ENCODE measurements around the gene RPH3AL.

DNA sequence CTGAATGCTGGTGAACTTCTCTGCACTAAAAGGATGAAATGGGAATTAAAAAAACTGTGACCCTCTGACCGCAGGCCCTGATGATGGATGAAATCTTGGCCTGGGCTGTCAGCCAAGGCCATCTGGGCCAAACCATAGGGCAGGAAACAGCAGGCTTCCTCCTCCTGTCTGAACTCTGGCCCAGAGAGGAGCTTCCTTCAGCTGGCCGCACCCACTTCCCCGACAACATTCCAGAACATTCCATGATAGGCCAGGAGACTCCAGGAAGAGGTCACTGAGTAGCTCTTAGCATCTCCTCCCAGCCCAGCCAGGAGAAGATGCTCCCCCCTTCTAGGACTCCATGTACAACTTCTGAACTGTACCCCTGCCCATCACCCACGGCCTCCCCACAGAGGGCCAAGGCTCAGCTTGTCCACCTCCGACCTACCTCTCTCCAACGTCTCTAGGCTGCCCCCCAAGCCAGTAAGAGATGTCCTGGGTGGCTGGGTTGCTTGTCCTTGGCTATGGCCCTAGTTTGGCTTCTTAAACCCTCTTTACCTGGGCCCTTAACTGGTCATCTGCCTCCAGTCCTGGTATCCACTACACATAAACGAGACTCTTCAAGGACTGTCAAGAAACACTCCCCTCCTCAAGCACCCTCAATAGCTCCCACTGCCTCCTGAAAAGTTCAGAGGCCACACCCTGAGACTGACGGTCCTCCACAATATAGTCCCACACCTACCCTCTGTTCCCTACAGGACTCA, 1.7 kb downstream of the RPH3AL start:
- TF ChIP-seq, protein P1, sequence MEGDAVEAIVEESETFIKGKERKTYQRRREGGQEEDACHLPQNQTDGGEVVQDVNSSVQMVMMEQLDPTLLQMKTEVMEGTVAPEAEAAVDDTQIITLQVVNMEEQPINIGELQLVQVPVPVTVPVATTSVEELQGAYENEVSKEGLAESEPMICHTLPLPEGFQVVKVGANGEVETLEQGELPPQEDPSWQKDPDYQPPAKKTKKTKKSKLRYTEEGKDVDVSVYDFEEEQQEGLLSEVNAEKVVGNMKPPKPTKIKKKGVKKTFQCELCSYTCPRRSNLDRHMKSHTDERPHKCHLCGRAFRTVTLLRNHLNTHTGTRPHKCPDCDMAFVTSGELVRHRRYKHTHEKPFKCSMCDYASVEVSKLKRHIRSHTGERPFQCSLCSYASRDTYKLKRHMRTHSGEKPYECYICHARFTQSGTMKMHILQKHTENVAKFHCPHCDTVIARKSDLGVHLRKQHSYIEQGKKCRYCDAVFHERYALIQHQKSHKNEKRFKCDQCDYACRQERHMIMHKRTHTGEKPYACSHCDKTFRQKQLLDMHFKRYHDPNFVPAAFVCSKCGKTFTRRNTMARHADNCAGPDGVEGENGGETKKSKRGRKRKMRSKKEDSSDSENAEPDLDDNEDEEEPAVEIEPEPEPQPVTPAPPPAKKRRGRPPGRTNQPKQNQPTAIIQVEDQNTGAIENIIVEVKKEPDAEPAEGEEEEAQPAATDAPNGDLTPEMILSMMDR (IDR thresholded peaks at IDR 0.05; ENCODE audit: poor library complexity, severe bottlenecking), result no peak
- no peak for TF ChIP-seq POLR2AphosphoS5 (IDR thresholded peaks at IDR 0.05)
- no peak for TF ChIP-seq EP300 (conservative IDR thresholded peaks at IDR 0.05; ENCODE audit: poor library complexity, severe bottlenecking)
- TF ChIP-seq REST (IDR thresholded peaks at IDR 0.05; ENCODE audit: borderline replicate concordance), result no peak

All from neural cell (in vitro differentiated cells).